IMR-90 (cell line): ENCODE measurements around the gene TUBD1. TPM values are rescaled to one million over a fixed set of nuclear protein-coding genes. Genes with fewer than 3 reads are reported as not detected.

Source experiments
- ATAC-seq: fragments of 200-7000 bp; cut with Tn5 transposase; 2 replicates; pipeline ENCODE4 v1.9.1; 2020; ENCODE audit warnings: low read depth, mild to moderate bottlenecking, moderate library complexity
- BruUV-seq: library from RNA; stranded (reverse); fragments of 400-500 nt; replicated peaks from 2 replicates; lab custom pipeline; 2021; lab: Mats Ljungman, UMichigan
- CTCF ChIA-PET: fragments of 300-600 bp; formaldehyde crosslinking; extraction: SDS; loops from one replicate; lab custom pipeline; 2021; ENCODE audit warnings: antibody characterized with exemption; lab: Yijun Ruan, JAX
- POLR2A ChIA-PET: fragments of 300-600 bp; sonication (Branson Sonifier 250); formaldehyde crosslinking; loops from one replicate; lab custom pipeline; 2022; ENCODE audit warnings: antibody characterized with exemption; ENCODE audit not compliant: unreplicated experiment; lab: Charles Lee
- DNase-seq: peaks from one replicate; pipeline ENCODE4 v3.0.0; 2013
- H2AFZ ChIP-seq: replicated peaks from 2 replicates; pipeline ENCODE3; 2013; ENCODE audit warnings: low read length, mild to moderate bottlenecking; ENCODE audit not compliant: poor library complexity
- H2AK5ac ChIP-seq: 2 replicates; pipeline ENCODE4 v1.6.1; 2013; ENCODE audit warnings: low read depth, low read length, inconsistent platforms
- H2AK9ac ChIP-seq: replicated peaks from 2 replicates; pipeline ENCODE3; 2013; ENCODE audit warnings: mild to moderate bottlenecking, low read depth, low read length, moderate library complexity; ENCODE audit not compliant: poor library complexity
- H2BK120ac ChIP-seq: 2 replicates; pipeline ENCODE4 v1.6.1; 2013; ENCODE audit warnings: low read depth, low read length, inconsistent platforms
- H2BK15ac ChIP-seq: 3 replicates; pipeline ENCODE4 v1.6.1; 2013; ENCODE audit warnings: low read depth, low read length, inconsistent platforms
- H2BK20ac ChIP-seq: 2 replicates; pipeline ENCODE4 v1.6.1; 2013; ENCODE audit warnings: low read depth, mild to moderate bottlenecking, inconsistent platforms, low read length, moderate library complexity
- H2BK5ac ChIP-seq: 2 replicates; pipeline ENCODE4 v1.6.1; 2013; ENCODE audit warnings: mild to moderate bottlenecking, low read depth, low read length, inconsistent platforms; ENCODE audit not compliant: poor library complexity, severe bottlenecking
- H3K14ac ChIP-seq: replicated peaks from 2 replicates; pipeline ENCODE4 v1.6.1; 2013; ENCODE audit warnings: low read depth, low read length, inconsistent platforms
- H3K18ac ChIP-seq: 2 replicates; pipeline ENCODE4 v1.6.1; 2013; ENCODE audit warnings: low read depth, low read length, control low read depth
- H3K23ac ChIP-seq: 2 replicates; pipeline ENCODE4 v1.6.1; 2013; ENCODE audit warnings: low read depth, low read length, inconsistent platforms
- H3K27ac ChIP-seq: 2 replicates; pipeline ENCODE4 v1.5.1; 2013; ENCODE audit warnings: mild to moderate bottlenecking, control low read depth, low read length; ENCODE audit not compliant: insufficient read depth
- H3K27me3 ChIP-seq: 2 replicates; pipeline ENCODE4 v1.6.1; 2013; ENCODE audit warnings: low read length; ENCODE audit not compliant: control insufficient read depth, insufficient read depth
- H3K36me3 ChIP-seq: 2 replicates; pipeline ENCODE4 v1.6.1; 2013; ENCODE audit warnings: low read length, mixed read lengths; ENCODE audit not compliant: control insufficient read depth, insufficient read depth
- H3K4ac ChIP-seq: 2 replicates; pipeline ENCODE4 v1.6.1; 2013; ENCODE audit warnings: low read depth, low read length, inconsistent platforms
- H3K4me1 ChIP-seq: 2 replicates; pipeline ENCODE4 v1.6.1; 2013; ENCODE audit warnings: low read length, mixed read lengths; ENCODE audit not compliant: control insufficient read depth, insufficient read depth
- H3K4me2 ChIP-seq: 2 replicates; pipeline ENCODE4 v1.6.1; 2013; ENCODE audit warnings: low read depth, mild to moderate bottlenecking, control low read depth, low read length, moderate library complexity
- H3K4me3 ChIP-seq: 2 replicates; pipeline ENCODE4 v1.5.1; 2013; ENCODE audit warnings: low read depth, mild to moderate bottlenecking, control low read depth, low read length, moderate library complexity; ENCODE audit not compliant: insufficient read depth
- H3K56ac ChIP-seq: 2 replicates; pipeline ENCODE4 v1.6.1; 2013; ENCODE audit warnings: low read length, inconsistent platforms; ENCODE audit not compliant: insufficient read depth; ENCODE audit errors: extremely low read depth
- H3K79me1 ChIP-seq, 2 experiments: 2 replicates each; pipeline ENCODE4 v1.6.1; 2013; ENCODE audit warnings: low read length in 2 of 2, inconsistent platforms in 1 of 2, low read depth in 1 of 2
- H3K9ac ChIP-seq: 2 replicates; pipeline ENCODE4 v1.6.1; 2013; ENCODE audit warnings: low read depth, low read length, control low read depth
- H3K9me1 ChIP-seq: 2 replicates; pipeline ENCODE4 v1.6.1; 2013; ENCODE audit warnings: low read length, inconsistent platforms; ENCODE audit not compliant: insufficient read depth
- H3K9me3 ChIP-seq: 2 replicates; pipeline ENCODE4 v1.6.1; 2013; ENCODE audit warnings: low read length; ENCODE audit not compliant: control insufficient read depth, insufficient read depth
- H4K20me1 ChIP-seq: 2 replicates; pipeline ENCODE4 v1.6.1; 2013; ENCODE audit warnings: low read length, inconsistent platforms; ENCODE audit not compliant: insufficient read depth
- H4K5ac ChIP-seq: 2 replicates; pipeline ENCODE4 v1.6.1; 2013; ENCODE audit warnings: mild to moderate bottlenecking, low read depth, low read length, control low read depth
- H4K8ac ChIP-seq, 2 experiments: 2 replicates each; pipeline ENCODE4 v1.6.1; 2013; ENCODE audit warnings: low read depth in 2 of 2, low read length in 2 of 2, control low read depth in 1 of 2, inconsistent platforms in 1 of 2
- H4K91ac ChIP-seq: 2 replicates; pipeline ENCODE4 v1.6.1; 2013; ENCODE audit warnings: low read depth, low read length, inconsistent platforms; ENCODE audit not compliant: insufficient read depth
- WGBS, 2 experiments: methylation state at CpG; one replicate each; pipeline versions ENCODE4 v1.1.5 to v1.1.7; 2013; ENCODE audit warnings: missing lambda C conversion rate in 2 of 2; ENCODE audit not compliant: insufficient read length in 1 of 2; ENCODE audit errors: extremely low coverage in 2 of 2; 5-methylcytosine and 5-hydroxymethylcytosine counted together
- dilution Hi-C: fragments of 300-500 bp; cut with HindIII; formaldehyde crosslinking; loops from one replicate; pipeline ENCODE4 v1.14.3; 2018; ENCODE audit warnings: low sequenced_read_pairs; ENCODE audit not compliant: unreplicated experiment
- in situ Hi-C: fragments of 300-500 bp; cut with MboI; formaldehyde crosslinking; loops from 3 replicates; pipeline ENCODE4 v1.14.3; 2019; ENCODE audit warnings: low sequenced_read_pairs, inconsistent platforms, mixed read lengths
- intact Hi-C: fragments of 100-400 bp; cut with micrococcal nuclease; formaldehyde crosslinking; loops from 2 replicates; pipeline ENCODE4 v1.10.0; 2022
- polyA plus RNA-seq, 3 experiments: library from polyadenylated mRNA; depleted of rRNA; stranded (reverse); fragments of >200 nt; gene quantifications; 2 replicates each; pipeline ENCODE4 v1.2.3, GENCODE V29; 2012; ENCODE audit warnings: low replicate concordance in 1 of 3
- total RNA-seq: library from RNA; depleted of rRNA; stranded (reverse); fragments of >200 nt; gene quantifications from 2 replicates; pipeline ENCODE4 v1.2.3, GENCODE V29; 2012
- TF ChIP-seq, protein P1 (sequence below): fragments of 150-350 bp; IDR thresholded peaks from 2 replicates; pipeline ENCODE4 v1.6.1; 2016; ENCODE audit warnings: low read depth, mild to moderate bottlenecking, low read length, moderate library complexity, borderline replicate concordance

TUBD1 gene
- total and polyA plus RNA-seq, 2 of the 4 experiments (the other 2 are of a cell fraction) = 2.2 to 4.7 TPM

DNA sequence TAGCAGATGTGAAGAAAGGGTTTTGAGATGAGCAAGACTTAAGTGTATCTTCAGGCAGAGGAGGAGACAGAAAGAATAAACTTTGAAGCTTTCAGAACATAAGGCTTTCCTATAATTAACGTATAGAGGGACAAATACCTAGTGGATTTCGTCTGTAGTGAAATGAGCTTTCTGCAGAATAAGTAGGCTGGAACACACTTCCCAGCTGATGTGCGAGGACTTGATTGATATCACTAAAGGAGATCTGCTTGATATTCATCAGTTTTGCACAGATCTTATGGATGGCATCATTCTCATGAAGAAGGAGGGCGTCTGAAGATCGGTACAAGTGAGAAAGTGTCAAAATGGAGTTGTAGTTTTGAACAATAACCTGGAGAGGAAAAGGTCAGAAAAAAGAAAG is 14.8 kb downstream of the TUBD1 start:
- ATAC-seq = no peak
- Histone ChIP-seq H2AK5ac (no peak overlapping the region), H2BK5ac (no peak overlapping the region), H3K14ac (no peak overlapping the region), H3K4me3 (no peak overlapping the region), H4K8ac (no peak overlapping the region), H3K36me3 (peaks cover 5% of the 10 kb centered on the region), H3K9me1 (no peaks in the 10 kb centered on the region), H3K23ac (no peak overlapping the region), H2BK15ac (no peak overlapping the region), H2BK120ac (no peak overlapping the region), H3K9me3 (no peaks in the 10 kb centered on the region), H3K27me3 (no peaks in the 10 kb centered on the region), H3K27ac (no peak overlapping the region), H3K18ac (no peak overlapping the region), H3K4me2 (no peak overlapping the region), H4K91ac (no peak overlapping the region), H3K79me1 (no peaks in the 10 kb centered on the region), H3K4ac (no peak overlapping the region), H2AFZ (no peak overlapping the region), H3K56ac (no peak overlapping the region), H2BK20ac (no peak overlapping the region), H3K9ac (no peak overlapping the region), H4K5ac (no peak overlapping the region), H2AK9ac (no peak overlapping the region), H4K20me1 (no peaks in the 10 kb centered on the region), H3K4me1 (no peaks in the 10 kb centered on the region)
- POLR2A ChIA-PET = no interaction called here
- CTCF ChIA-PET = no interaction called here
- 100% methylated on average over 2 of the region's 5 CpGs; no CpG with 5 or more reads in 1 of the 2 experiments for WGBS, 2 experiments
- dilution Hi-C loops (no loop called here), in situ Hi-C loops (no loop called here), intact Hi-C loops (no loop called here)
- TF ChIP-seq, protein P1, sequence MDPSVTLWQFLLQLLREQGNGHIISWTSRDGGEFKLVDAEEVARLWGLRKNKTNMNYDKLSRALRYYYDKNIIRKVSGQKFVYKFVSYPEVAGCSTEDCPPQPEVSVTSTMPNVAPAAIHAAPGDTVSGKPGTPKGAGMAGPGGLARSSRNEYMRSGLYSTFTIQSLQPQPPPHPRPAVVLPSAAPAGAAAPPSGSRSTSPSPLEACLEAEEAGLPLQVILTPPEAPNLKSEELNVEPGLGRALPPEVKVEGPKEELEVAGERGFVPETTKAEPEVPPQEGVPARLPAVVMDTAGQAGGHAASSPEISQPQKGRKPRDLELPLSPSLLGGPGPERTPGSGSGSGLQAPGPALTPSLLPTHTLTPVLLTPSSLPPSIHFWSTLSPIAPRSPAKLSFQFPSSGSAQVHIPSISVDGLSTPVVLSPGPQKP = no peak
- BruUV-seq = no TSS peak
- DNase-seq = no peak
